HepG2 (cell line): ENCODE results near the gene AKR7A3. TPM values are rescaled to one million over a fixed set of nuclear protein-coding genes. Genes with fewer than 3 reads are reported as not detected.

Experiments
- CBX5 ChIP-seq: sonication (generic); formaldehyde crosslinking; IDR thresholded peaks from 2 replicates; pipeline ENCODE4 v1.4.0; 2020; ENCODE audit warnings: missing genetic modification reagents, borderline replicate concordance
- ESRRA ChIP-seq: sonication (generic); formaldehyde crosslinking; IDR thresholded peaks from 2 replicates; pipeline ENCODE4 v1.5.1; 2020; ENCODE audit warnings: mild to moderate bottlenecking, low read depth, missing genetic modification reagents
- KAT7 ChIP-seq: IDR thresholded peaks from 2 replicates; pipeline ENCODE4 v1.6.1; 2018; ENCODE audit warnings: borderline replicate concordance, missing compliant biosample characterization
- KDM5B ChIP-seq: sonication (generic); formaldehyde crosslinking; IDR thresholded peaks from 2 replicates; pipeline ENCODE4 v1.4.0; 2020; ENCODE audit warnings: missing genetic modification reagents, mild to moderate bottlenecking, borderline replicate concordance
- RBM39 ChIP-seq: fragments of 200-400 bp; formaldehyde crosslinking; IDR thresholded peaks from one replicate; pipeline ENCODE4 v1.6.1; 2018; ENCODE audit warnings: antibody characterized with exemption, mild to moderate bottlenecking, low read depth, low read length; ENCODE audit not compliant: poor library complexity, severe bottlenecking
- REPIN1 ChIP-seq: sonication (generic); formaldehyde crosslinking; IDR thresholded peaks from 2 replicates; pipeline ENCODE4 v1.8.0; 2022; ENCODE audit warnings: missing genetic modification reagents, low read depth, mild to moderate bottlenecking, borderline replicate concordance
- RXRA ChIP-seq: sonication (generic); formaldehyde crosslinking; IDR thresholded peaks from 2 replicates; pipeline ENCODE4 v1.5.1; 2020; ENCODE audit warnings: missing genetic modification reagents
- TP53 ChIP-seq: sonication (generic); formaldehyde crosslinking; conservative IDR thresholded peaks from 2 replicates; pipeline ENCODE4 v1.4.0; 2020; ENCODE audit warnings: missing genetic modification reagents
- ZBTB38 ChIP-seq: sonication (generic); formaldehyde crosslinking; IDR thresholded peaks from 2 replicates; pipeline ENCODE4 v1.5.1; 2020; ENCODE audit warnings: mild to moderate bottlenecking, missing genetic modification reagents
- ZFP36L2 ChIP-seq: sonication (generic); formaldehyde crosslinking; IDR thresholded peaks from 2 replicates; pipeline ENCODE4 v1.4.0; 2020; ENCODE audit warnings: missing genetic modification reagents
- ZFP82 ChIP-seq: sonication (generic); formaldehyde crosslinking; IDR thresholded peaks from 2 replicates; pipeline ENCODE4 v1.5.1; 2020; ENCODE audit warnings: mild to moderate bottlenecking, missing genetic modification reagents, borderline replicate concordance
- ZNF17 ChIP-seq: sonication (generic); formaldehyde crosslinking; IDR thresholded peaks from 2 replicates; pipeline ENCODE4 v1.5.0; 2020; ENCODE audit warnings: mild to moderate bottlenecking, missing genetic modification reagents
- ZNF251 ChIP-seq: sonication (generic); formaldehyde crosslinking; IDR thresholded peaks from 2 replicates; pipeline ENCODE4 v1.9.0; 2021; ENCODE audit warnings: mild to moderate bottlenecking, missing genetic modification reagents
- ZNF326 ChIP-seq: sonication (generic); formaldehyde crosslinking; IDR thresholded peaks from 2 replicates; pipeline ENCODE4 v1.4.0; 2020; ENCODE audit warnings: missing genetic modification reagents, borderline replicate concordance
- ZNF367 ChIP-seq: sonication (generic); formaldehyde crosslinking; IDR thresholded peaks from 2 replicates; pipeline ENCODE4 v1.4.0; 2020; ENCODE audit warnings: missing genetic modification reagents, borderline replicate concordance
- ZNF441 ChIP-seq: sonication (generic); formaldehyde crosslinking; IDR thresholded peaks from 2 replicates; pipeline ENCODE4 v1.7.0; 2021; ENCODE audit warnings: missing genetic modification reagents, borderline replicate concordance
- ZNF790 ChIP-seq: sonication (generic); formaldehyde crosslinking; IDR thresholded peaks from 2 replicates; pipeline ENCODE4 v1.8.0; 2022; ENCODE audit warnings: missing genetic modification reagents, mild to moderate bottlenecking, borderline replicate concordance
- ZNF816 ChIP-seq: sonication (generic); formaldehyde crosslinking; IDR thresholded peaks from 2 replicates; pipeline ENCODE4 v1.8.0; 2022; ENCODE audit warnings: missing genetic modification reagents, mild to moderate bottlenecking, borderline replicate concordance
- ZNF850 ChIP-seq: sonication (generic); formaldehyde crosslinking; conservative IDR thresholded peaks from 2 replicates; pipeline ENCODE4 v1.9.0; 2021; ENCODE audit warnings: mild to moderate bottlenecking, missing genetic modification reagents
- polyA plus RNA-seq, 8 experiments: library from polyadenylated mRNA; depleted of rRNA in 3 of 8; stranded (reverse) in 7 of 8; unstranded in 1 of 8; fragments of >200 nt; fragmentation: Illumina TruSeq in 4 of 8; extraction: Trizol in 4 of 8; gene quantifications; 2 replicates each; pipeline versions ENCODE4 v1.2.1 to v1.2.3, GENCODE V29; 2011 to 2016; ENCODE audit warnings: low read depth in 4 of 8, missing spikeins in 1 of 8, mixed read lengths in 1 of 8; ENCODE audit not compliant: insufficient read depth in 1 of 8
- total RNA-seq, 5 experiments: library from RNA; depleted of rRNA; stranded (reverse); fragments of >200 nt; fragmentation: Illumina TruSeq; extraction: Trizol; gene quantifications; 2 replicates each; pipeline ENCODE4 v1.2.3, GENCODE V29; 2016; ENCODE audit warnings: low read depth in 1 of 5
- TF ChIP-seq, protein P1 (sequence below): sonication (generic); formaldehyde crosslinking; IDR thresholded peaks from 2 replicates; pipeline ENCODE4 v1.5.1; 2020; ENCODE audit warnings: mild to moderate bottlenecking, missing genetic modification reagents, moderate library complexity
- TF ChIP-seq, protein P2 (sequence below): IDR thresholded peaks from 2 replicates; pipeline ENCODE4 v1.6.1; 2012; ENCODE audit warnings: inconsistent platforms
- TF ChIP-seq, protein P3 (sequence below): sonication (generic); formaldehyde crosslinking; IDR thresholded peaks from 2 replicates; pipeline ENCODE4 v1.5.0; 2020; ENCODE audit warnings: missing genetic modification reagents

AKR7A3 gene
- total and polyA plus RNA-seq, 2 of the 13 experiments (the other 11 are each of a cell fraction or from before 2014, with no cell fraction given), result 0.58 to 1.00 TPM

DNA sequence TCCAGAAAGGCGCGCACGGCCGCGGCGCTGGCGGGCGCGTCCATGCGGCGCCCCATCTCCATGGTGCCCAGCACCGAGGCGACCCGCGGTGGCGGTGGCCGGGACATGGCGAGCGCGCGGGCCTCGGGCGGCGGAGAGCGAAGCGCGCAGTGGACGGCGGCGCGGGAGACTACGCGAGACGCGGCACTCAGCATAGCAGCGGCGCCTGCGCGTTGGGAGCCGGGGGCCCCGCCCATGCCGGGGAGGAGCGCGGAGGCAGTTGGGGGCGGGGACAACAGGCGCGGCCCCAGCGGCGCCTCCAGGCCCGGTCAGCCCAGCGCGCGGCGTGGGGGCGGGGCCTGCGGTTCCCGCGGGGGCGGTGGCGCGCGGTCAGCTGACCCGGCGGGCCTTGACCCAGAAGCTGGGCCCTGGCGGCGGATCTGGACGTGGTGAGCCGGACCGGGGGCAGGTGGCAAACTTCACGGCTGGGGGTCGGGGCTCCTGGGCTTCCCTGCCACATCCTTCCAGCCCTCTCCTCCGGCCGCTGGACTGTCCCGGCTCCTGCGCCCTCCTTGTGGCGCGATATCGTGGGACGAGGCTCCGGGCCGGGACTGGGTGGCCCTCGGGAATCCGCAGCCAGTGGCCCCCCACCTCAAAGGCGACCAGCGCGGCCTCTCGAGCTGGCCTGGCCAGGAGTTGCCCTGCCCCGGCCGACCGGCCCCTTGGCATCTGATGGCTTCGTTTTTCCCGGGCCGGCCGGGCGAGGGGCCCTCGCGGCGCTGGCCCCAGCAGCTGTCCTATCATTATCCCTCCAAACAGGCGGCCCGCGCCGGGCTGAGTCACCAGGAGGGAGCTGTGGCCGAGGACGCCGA lies 23.6 kb upstream of the AKR7A3 start, which contains the start of the genes AKR7A2 and SLC66A1 (continued):
- TF ChIP-seq ZBTB38 (CRISPR knock-in tag) (peak; percentile 37; the same call in 1 of the 2 replicates), RBM39 (peak; percentile 51), ZNF790 (CRISPR knock-in tag) (no peak; the same call in 1 of the 2 replicates), ZNF367 (CRISPR knock-in tag) (peak; percentile 47; the same call in 1 of the 2 replicates), ESRRA (CRISPR knock-in tag) (0 out of 2 replicates have a peak, but pooled peaks have one; percentile 17), TP53 (CRISPR knock-in tag) (0 out of 2 replicates have a peak, but pooled peaks have one; percentile 57), ZNF326 (CRISPR knock-in tag) (no peak), ZNF850 (CRISPR knock-in tag) (0 out of 2 replicates have a peak, but pooled peaks have one; percentile 67), ZNF816 (CRISPR knock-in tag) (peak; percentile 66; the same call in 1 of the 2 replicates), ZNF441 (CRISPR knock-in tag) (peak; percentile 77), ZNF17 (CRISPR knock-in tag) (no peak), CBX5 (CRISPR knock-in tag) (no peak), KDM5B (CRISPR knock-in tag) (0 out of 2 replicates have a peak, but pooled peaks have one; percentile 14), KAT7 (CRISPR knock-in tag) (peak; percentile 34; the same call in 1 of the 2 replicates), ZFP36L2 (CRISPR knock-in tag) (peak; percentile 71; the same call in 1 of the 2 replicates), ZNF251 (CRISPR knock-in tag) (peak; percentile 52; the same call in 1 of the 2 replicates), ZFP82 (peak; percentile 65; the same call in 1 of the 2 replicates), REPIN1 (no peak; the same call in 1 of the 2 replicates), RXRA (CRISPR knock-in tag) (peak; percentile 60; the same call in 1 of the 2 replicates)
- TF ChIP-seq, protein P1, sequence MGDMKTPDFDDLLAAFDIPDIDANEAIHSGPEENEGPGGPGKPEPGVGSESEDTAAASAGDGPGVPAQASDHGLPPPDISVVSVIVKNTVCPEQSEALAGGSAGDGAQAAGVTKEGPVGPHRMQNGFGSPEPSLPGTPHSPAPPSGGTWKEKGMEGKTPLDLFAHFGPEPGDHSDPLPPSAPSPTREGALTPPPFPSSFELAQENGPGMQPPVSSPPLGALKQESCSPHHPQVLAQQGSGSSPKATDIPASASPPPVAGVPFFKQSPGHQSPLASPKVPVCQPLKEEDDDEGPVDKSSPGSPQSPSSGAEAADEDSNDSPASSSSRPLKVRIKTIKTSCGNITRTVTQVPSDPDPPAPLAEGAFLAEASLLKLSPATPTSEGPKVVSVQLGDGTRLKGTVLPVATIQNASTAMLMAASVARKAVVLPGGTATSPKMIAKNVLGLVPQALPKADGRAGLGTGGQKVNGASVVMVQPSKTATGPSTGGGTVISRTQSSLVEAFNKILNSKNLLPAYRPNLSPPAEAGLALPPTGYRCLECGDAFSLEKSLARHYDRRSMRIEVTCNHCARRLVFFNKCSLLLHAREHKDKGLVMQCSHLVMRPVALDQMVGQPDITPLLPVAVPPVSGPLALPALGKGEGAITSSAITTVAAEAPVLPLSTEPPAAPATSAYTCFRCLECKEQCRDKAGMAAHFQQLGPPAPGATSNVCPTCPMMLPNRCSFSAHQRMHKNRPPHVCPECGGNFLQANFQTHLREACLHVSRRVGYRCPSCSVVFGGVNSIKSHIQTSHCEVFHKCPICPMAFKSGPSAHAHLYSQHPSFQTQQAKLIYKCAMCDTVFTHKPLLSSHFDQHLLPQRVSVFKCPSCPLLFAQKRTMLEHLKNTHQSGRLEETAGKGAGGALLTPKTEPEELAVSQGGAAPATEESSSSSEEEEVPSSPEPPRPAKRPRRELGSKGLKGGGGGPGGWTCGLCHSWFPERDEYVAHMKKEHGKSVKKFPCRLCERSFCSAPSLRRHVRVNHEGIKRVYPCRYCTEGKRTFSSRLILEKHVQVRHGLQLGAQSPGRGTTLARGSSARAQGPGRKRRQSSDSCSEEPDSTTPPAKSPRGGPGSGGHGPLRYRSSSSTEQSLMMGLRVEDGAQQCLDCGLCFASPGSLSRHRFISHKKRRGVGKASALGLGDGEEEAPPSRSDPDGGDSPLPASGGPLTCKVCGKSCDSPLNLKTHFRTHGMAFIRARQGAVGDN (CRISPR knock-in tag), result peak; percentile 90
- TF ChIP-seq, protein P2, sequence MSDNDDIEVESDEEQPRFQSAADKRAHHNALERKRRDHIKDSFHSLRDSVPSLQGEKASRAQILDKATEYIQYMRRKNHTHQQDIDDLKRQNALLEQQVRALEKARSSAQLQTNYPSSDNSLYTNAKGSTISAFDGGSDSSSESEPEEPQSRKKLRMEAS, result peak; percentile 87
- TF ChIP-seq, protein P3, sequence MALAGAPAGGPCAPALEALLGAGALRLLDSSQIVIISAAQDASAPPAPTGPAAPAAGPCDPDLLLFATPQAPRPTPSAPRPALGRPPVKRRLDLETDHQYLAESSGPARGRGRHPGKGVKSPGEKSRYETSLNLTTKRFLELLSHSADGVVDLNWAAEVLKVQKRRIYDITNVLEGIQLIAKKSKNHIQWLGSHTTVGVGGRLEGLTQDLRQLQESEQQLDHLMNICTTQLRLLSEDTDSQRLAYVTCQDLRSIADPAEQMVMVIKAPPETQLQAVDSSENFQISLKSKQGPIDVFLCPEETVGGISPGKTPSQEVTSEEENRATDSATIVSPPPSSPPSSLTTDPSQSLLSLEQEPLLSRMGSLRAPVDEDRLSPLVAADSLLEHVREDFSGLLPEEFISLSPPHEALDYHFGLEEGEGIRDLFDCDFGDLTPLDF (CRISPR knock-in tag), result no peak
